H1 (cell line): ENCODE data around the gene GNAL. TPM values are rescaled to one million over a fixed set of nuclear protein-coding genes. Genes with fewer than 3 reads are reported as not detected.

Experiments used
- CTCF ChIA-PET: fragments of 300-600 bp; sonication (Branson Sonifier 250); formaldehyde crosslinking; loops from one replicate; lab custom pipeline; 2021; ENCODE audit not compliant: partially characterized antibody; lab: Charles Lee
- POLR2A ChIA-PET: fragments of 300-600 bp; sonication (Branson Sonifier 250); formaldehyde crosslinking; loops from one replicate; lab custom pipeline; 2021; ENCODE audit warnings: inconsistent platforms; ENCODE audit not compliant: partially characterized antibody; lab: Charles Lee
- DNase-seq, 2 experiments: peaks; one replicate each; pipeline versions ENCODE4 v3.0.0 to v3.0.0-alpha.2; 2010 to 2022; ENCODE audit warnings: low spot score in 2 of 2, low read depth in 1 of 2, mixed read lengths in 1 of 2
- FAIRE-seq: peaks from 2 replicates; lab custom pipeline; 2011; peaks lifted over from hg19 to GRCh38; lab: Jason Lieb, UNC
- H2AFZ ChIP-seq: 2 replicates; pipeline ENCODE4 v1.8.1; 2012; ENCODE audit warnings: low read length, inconsistent platforms
- H2AK5ac ChIP-seq: 2 replicates; pipeline ENCODE4 v1.6.1; 2013; ENCODE audit warnings: low read depth, low read length
- H2BK120ac ChIP-seq: replicated peaks from 2 replicates; pipeline ENCODE3; 2013; ENCODE audit warnings: low read depth, low read length, inconsistent platforms
- H2BK12ac ChIP-seq: 2 replicates; pipeline ENCODE4 v1.6.1; 2013; ENCODE audit warnings: low read depth, low read length
- H2BK15ac ChIP-seq: 2 replicates; pipeline ENCODE4 v1.6.1; 2013; ENCODE audit warnings: low read length
- H2BK20ac ChIP-seq: 2 replicates; pipeline ENCODE4 v1.6.1; 2013; ENCODE audit warnings: low read length
- H2BK5ac ChIP-seq: 2 replicates; pipeline ENCODE4 v1.6.1; 2013; ENCODE audit warnings: low read depth, low read length
- H3K14ac ChIP-seq: 2 replicates; pipeline ENCODE4 v1.6.1; 2013; ENCODE audit warnings: inconsistent platforms; ENCODE audit not compliant: insufficient read length
- H3K18ac ChIP-seq: 2 replicates; pipeline ENCODE4 v1.6.1; 2013; ENCODE audit warnings: low read length; ENCODE audit errors: extremely low read depth
- H3K23ac ChIP-seq: 2 replicates; pipeline ENCODE4 v1.6.1; 2013; ENCODE audit warnings: inconsistent platforms; ENCODE audit not compliant: insufficient read length
- H3K23me2 ChIP-seq: 2 replicates; pipeline ENCODE4 v1.6.1; 2013; ENCODE audit warnings: low read depth, low read length
- H3K27ac ChIP-seq: 2 replicates; pipeline ENCODE4 v1.6.1; 2011; ENCODE audit warnings: low read depth, low read length, inconsistent platforms
- H3K27me3 ChIP-seq, 4 experiments: replicated peaks in 1 of 4; 1 replicate in 1 of 4; 2 replicates in 3 of 4; pipeline versions ENCODE4 v1.6.1 to v1.8.1; 2011 to 2013; ENCODE audit warnings: low read length in 3 of 4, mild to moderate bottlenecking in 3 of 4, inconsistent platforms in 2 of 4, mixed read lengths in 2 of 4, moderate library complexity in 1 of 4; ENCODE audit not compliant: control insufficient read depth in 3 of 4, insufficient read depth in 3 of 4; ENCODE audit errors: extremely low read depth in 1 of 4
- H3K36me3 ChIP-seq, 4 experiments: 2 replicates each; pipeline versions ENCODE4 v1.6.1 to v1.8.1; 2011 to 2013; ENCODE audit warnings: mild to moderate bottlenecking in 4 of 4, low read length in 3 of 4, moderate library complexity in 2 of 4, control low read depth in 1 of 4, inconsistent platforms in 1 of 4; ENCODE audit not compliant: insufficient read depth in 4 of 4, control insufficient read depth in 2 of 4
- H3K4ac ChIP-seq: replicated peaks from 2 replicates; pipeline ENCODE3; 2013; ENCODE audit warnings: low read length, low read depth, mixed read lengths, inconsistent platforms; ENCODE audit not compliant: insufficient read length
- H3K4me1 ChIP-seq, 4 experiments: replicated peaks in 1 of 4; 1 replicate in 1 of 4; 2 replicates in 3 of 4; pipeline versions ENCODE4 v1.6.1 to v1.8.1; 2011 to 2013; ENCODE audit warnings: low read length in 3 of 4, inconsistent platforms in 2 of 4, mixed read lengths in 1 of 4; ENCODE audit not compliant: insufficient read depth in 4 of 4, control insufficient read depth in 3 of 4
- H3K4me2 ChIP-seq, 2 experiments: 2 replicates each; pipeline versions ENCODE4 v1.6.1 to v1.8.1; 2011 to 2013; ENCODE audit warnings: low read depth in 2 of 2, low read length in 2 of 2, control low read depth in 1 of 2, inconsistent platforms in 1 of 2, mild to moderate bottlenecking in 1 of 2; ENCODE audit not compliant: insufficient read depth in 1 of 2
- H3K4me3 ChIP-seq, 4 experiments: fragments of 200-600, 300-600 bp in 1 of 4; sonication (generic), shearing (Covaris generic), sonication (Bioruptor Twin) in 1 of 4; 2 replicates each; pipeline versions ENCODE4 v1.5.1 to v1.8.1; 2011 to 2016; ENCODE audit warnings: low read length in 4 of 4, low read depth in 3 of 4, control low read depth in 2 of 4, inconsistent platforms in 2 of 4, mild to moderate bottlenecking in 2 of 4, mixed read lengths in 1 of 4, moderate library complexity in 1 of 4; ENCODE audit not compliant: insufficient read depth in 2 of 4; ENCODE audit errors: extremely low read depth in 1 of 4
- H3K56ac ChIP-seq: replicated peaks from 2 replicates; pipeline ENCODE3; 2013; ENCODE audit warnings: low read depth, mild to moderate bottlenecking, mixed read lengths, low read length, inconsistent platforms; ENCODE audit not compliant: insufficient read length
- H3K79me1 ChIP-seq: 2 replicates; pipeline ENCODE4 v1.6.1; 2013; ENCODE audit warnings: low read depth, low read length, control low read depth
- H3K79me2 ChIP-seq, 2 experiments: 2 replicates each; pipeline versions ENCODE4 v1.6.1 to v1.8.1; 2012 to 2013; ENCODE audit warnings: low read length in 2 of 2, mild to moderate bottlenecking in 2 of 2, inconsistent platforms in 1 of 2; ENCODE audit not compliant: insufficient read depth in 2 of 2, control insufficient read depth in 1 of 2
- H3K9ac ChIP-seq, 4 experiments: replicated peaks in 1 of 4; 1 replicate in 1 of 4; 2 replicates in 3 of 4; pipeline versions ENCODE4 v1.6.1 to v1.8.1; 2011 to 2013; ENCODE audit warnings: low read depth in 3 of 4, low read length in 3 of 4, control low read depth in 2 of 4, mild to moderate bottlenecking in 2 of 4, moderate library complexity in 2 of 4, inconsistent platforms in 1 of 4; ENCODE audit errors: extremely low read depth in 1 of 4
- H3K9me3 ChIP-seq, 2 experiments: 2 replicates each; pipeline versions ENCODE4 v1.6.1 to v1.8.1; 2012 to 2013; ENCODE audit warnings: mild to moderate bottlenecking in 2 of 2, moderate library complexity in 2 of 2, control low read depth in 1 of 2, inconsistent platforms in 1 of 2, low read depth in 1 of 2, low read length in 1 of 2, mixed read lengths in 1 of 2; ENCODE audit not compliant: insufficient read depth in 2 of 2
- H4K20me1 ChIP-seq, 2 experiments: replicated peaks in 1 of 2; 2 replicates each; pipeline versions ENCODE3 to v1.8.1; 2011 to 2013; ENCODE audit warnings: inconsistent platforms in 2 of 2, low read length in 2 of 2, mild to moderate bottlenecking in 1 of 2; ENCODE audit not compliant: insufficient read depth in 2 of 2, control insufficient read depth in 1 of 2
- H4K5ac ChIP-seq: 2 replicates; pipeline ENCODE4 v1.6.1; 2013; ENCODE audit warnings: low read length, low read depth, mixed read lengths, inconsistent platforms; ENCODE audit not compliant: insufficient read length
- H4K8ac ChIP-seq: 2 replicates; pipeline ENCODE4 v1.8.0; 2013; ENCODE audit warnings: mild to moderate bottlenecking, moderate library complexity, low read length, inconsistent platforms; ENCODE audit not compliant: insufficient read depth; ENCODE audit errors: extremely low read depth
- H4K91ac ChIP-seq: replicated peaks from 2 replicates; pipeline ENCODE3; 2013; ENCODE audit warnings: low read length, mixed read lengths, inconsistent platforms; ENCODE audit not compliant: insufficient read length
- BACH1 ChIP-seq: IDR thresholded peaks from 2 replicates; pipeline ENCODE4 v1.6.1; 2012; ENCODE audit warnings: low read length, improper control_type of control experiment
- CEBPB ChIP-seq: IDR thresholded peaks from 2 replicates; pipeline ENCODE4 v1.6.1; 2012; ENCODE audit warnings: low read depth, low read length
- EGR1 ChIP-seq: IDR thresholded peaks from 2 replicates; pipeline ENCODE4 v1.6.1; 2011; ENCODE audit warnings: low read depth, low read length, borderline replicate concordance
- FOSL1 ChIP-seq: IDR thresholded peaks from 2 replicates; pipeline ENCODE4 v1.6.1; 2011; ENCODE audit warnings: mild to moderate bottlenecking, low read depth, low read length, moderate library complexity; ENCODE audit not compliant: insufficient read depth
- KDM4A ChIP-seq: IDR thresholded peaks from one replicate; pipeline ENCODE4 v1.7.1; 2012; ENCODE audit warnings: low read depth, mild to moderate bottlenecking, moderate library complexity, low read length, inconsistent platforms; ENCODE audit not compliant: severe bottlenecking
- PHF8 ChIP-seq: fragments of 200-600 bp; sonication (generic); conservative IDR thresholded peaks from 2 replicates; pipeline ENCODE4 v1.7.1; 2012; ENCODE audit warnings: low read depth, mild to moderate bottlenecking, inconsistent platforms, low read length, moderate library complexity
- POLR2A ChIP-seq, 2 experiments: IDR thresholded peaks; 1 replicate in 1 of 2; 2 replicates in 1 of 2; pipeline ENCODE4 v1.6.1; 2011; ENCODE audit warnings: low read depth in 2 of 2, low read length in 2 of 2, mild to moderate bottlenecking in 2 of 2; ENCODE audit errors: control extremely low read depth in 1 of 2
- RFX5 ChIP-seq: IDR thresholded peaks from 2 replicates; pipeline ENCODE4 v1.6.1; 2011; ENCODE audit warnings: low read depth, low read length, improper control_type of control experiment, borderline replicate concordance
- SP4 ChIP-seq: IDR thresholded peaks from 2 replicates; pipeline ENCODE4 v1.6.1; 2012; ENCODE audit warnings: low read length, inconsistent platforms
- TEAD4 ChIP-seq: IDR thresholded peaks from 2 replicates; pipeline ENCODE4 v1.6.1; 2012; ENCODE audit warnings: low read depth, low read length, inconsistent platforms, mixed read lengths
- USF2 ChIP-seq: IDR thresholded peaks from 2 replicates; pipeline ENCODE4 v1.6.1; 2011; ENCODE audit warnings: low read length, improper control_type of control experiment
- WGBS, 2 experiments: shearing (Covaris generic) in 1 of 2; methylation state at CpG; one replicate each; pipeline versions ENCODE4 v1.1.6 to v1.1.7; 2013 to 2015; ENCODE audit warnings: low lambda C conversion rate in 2 of 2, mixed read lengths in 2 of 2, inconsistent platforms in 1 of 2, low coverage in 1 of 2, missing lambda C conversion rate in 1 of 2; ENCODE audit not compliant: insufficient replicate concordance in 2 of 2, insufficient coverage in 1 of 2, insufficient read length in 1 of 2; ENCODE audit errors: extremely low coverage in 1 of 2, missing lambda C conversion rate in 1 of 2; 5-methylcytosine and 5-hydroxymethylcytosine counted together
- polyA plus RNA-seq, 7 experiments: library from polyadenylated mRNA; depleted of rRNA in 3 of 7; stranded (reverse) in 5 of 7; unstranded in 2 of 7; fragments of >200 nt in 5 of 7; fragments of 200-250 nt in 2 of 7; gene quantifications; 1 replicate in 5 of 7; 2 replicates in 1 of 7; 4 replicates in 1 of 7; pipeline versions ENCODE4 v1.2.1 to v1.2.3, GENCODE V29; 2011 to 2013; ENCODE audit warnings: missing spikeins in 2 of 7, mixed read lengths in 2 of 7
- total RNA-seq: library from RNA; stranded (reverse); fragmentation: NEBNext Ultra II Directional; extraction: Animal tissue kit (Norgen Biotek cat#: 25700); gene quantifications from 2 replicates; pipeline ENCODE4 v1.2.1, GENCODE V29; 2021

GNAL gene
- total and polyA plus RNA-seq, 2 of the 8 experiments (the other 6 are each of a cell fraction or from before 2014, with no cell fraction given) = 13.2 to 18.3 TPM

- H2AK5ac ChIP-seq = no peak overlapping the region
- no peak overlapping the region for H3K18ac ChIP-seq
- no peak overlapping the region for H4K8ac ChIP-seq
- H3K56ac ChIP-seq = no peak overlapping the region
- no peak overlapping the region for H2BK15ac ChIP-seq
- no peaks in the 10 kb centered on the region for H3K23me2 ChIP-seq
- H3K14ac ChIP-seq = no peak overlapping the region
- no peak overlapping the region for H2BK5ac ChIP-seq
- H3K27me3 ChIP-seq = no peaks in the 10 kb centered on the region
- H3K9ac ChIP-seq = no peak overlapping the region
- CTCF ChIA-PET = interaction anchor here (0.6 to 0.7 kb wide), 2 partner anchors 12 to 32 kb away, joined by 4 read pairs; no protein-coding TSS in a partner anchor
- no peak overlapping the region for H2BK12ac ChIP-seq
- DNase-seq = no peak
- H2AFZ ChIP-seq = no peak overlapping the region
- H3K23ac ChIP-seq = no peak overlapping the region
- no peak overlapping the region for H2BK120ac ChIP-seq
- no peak overlapping the region for H4K5ac ChIP-seq
- FAIRE-seq = no peak
- no peak overlapping the region for H3K27ac ChIP-seq
- H3K36me3 ChIP-seq = peaks cover 0 to 10% (median 3%) of the 10 kb centered on the region in 4 experiments; a peak in 4 of 8 replicates
- no peaks in the 10 kb centered on the region for H3K79me2 ChIP-seq
- no peaks in the 10 kb centered on the region; the same call in 1 of the 2 replicates for H3K79me1 ChIP-seq
- H3K9me3 ChIP-seq = no peaks in the 10 kb centered on the region
- H3K4me1 ChIP-seq = peaks cover 0 to 4% (median 1%) of the 10 kb centered on the region in 4 experiments; a peak in 2 of 7 replicates
- POLR2A ChIA-PET = no interaction called here
- no peak overlapping the region for H4K91ac ChIP-seq
- 95% methylated on average over 1 of the region's 1 CpG; no CpG with 5 or more reads in 1 of the 2 experiments for WGBS, 2 experiments
- H3K4ac ChIP-seq = no peak overlapping the region
- H3K4me2 ChIP-seq = no peak overlapping the region
- H3K4me3 ChIP-seq = no peak overlapping the region
- no peak overlapping the region for H2BK20ac ChIP-seq
- H4K20me1 ChIP-seq = peaks cover 0 to 8% of the 10 kb centered on the region in 2 experiments
- no peak for TF ChIP-seq SP4
- TF ChIP-seq POLR2A (IDR thresholded peaks at IDR 0.05; ENCODE audit: control extremely low read depth in 1 of 2, low read depth in 2 of 2, low read length in 2 of 2) = no peak
- TF ChIP-seq USF2 = no peak
- TF ChIP-seq PHF8 = no peak
- TF ChIP-seq FOSL1 = no peak
- no peak for TF ChIP-seq TEAD4
- TF ChIP-seq RFX5 = no peak
- TF ChIP-seq BACH1 = no peak
- TF ChIP-seq KDM4A = no peak
- TF ChIP-seq CEBPB = no peak
- no peak for TF ChIP-seq EGR1
Measured at GRCh38 chr18:11883153-11883552, 194.1 kb downstream of the GNAL start.
